ENCODE data around the gene HSD17B4. TPM values are rescaled to one million over a fixed set of nuclear protein-coding genes. Genes with fewer than 3 reads are reported as not detected.
"Not testable (repeated sequence)": the region's sequence is repeated elsewhere in the genome, so short reads cannot be mapped to it uniquely, and the experiment has no call there.

Gene HSD17B4, protein sequence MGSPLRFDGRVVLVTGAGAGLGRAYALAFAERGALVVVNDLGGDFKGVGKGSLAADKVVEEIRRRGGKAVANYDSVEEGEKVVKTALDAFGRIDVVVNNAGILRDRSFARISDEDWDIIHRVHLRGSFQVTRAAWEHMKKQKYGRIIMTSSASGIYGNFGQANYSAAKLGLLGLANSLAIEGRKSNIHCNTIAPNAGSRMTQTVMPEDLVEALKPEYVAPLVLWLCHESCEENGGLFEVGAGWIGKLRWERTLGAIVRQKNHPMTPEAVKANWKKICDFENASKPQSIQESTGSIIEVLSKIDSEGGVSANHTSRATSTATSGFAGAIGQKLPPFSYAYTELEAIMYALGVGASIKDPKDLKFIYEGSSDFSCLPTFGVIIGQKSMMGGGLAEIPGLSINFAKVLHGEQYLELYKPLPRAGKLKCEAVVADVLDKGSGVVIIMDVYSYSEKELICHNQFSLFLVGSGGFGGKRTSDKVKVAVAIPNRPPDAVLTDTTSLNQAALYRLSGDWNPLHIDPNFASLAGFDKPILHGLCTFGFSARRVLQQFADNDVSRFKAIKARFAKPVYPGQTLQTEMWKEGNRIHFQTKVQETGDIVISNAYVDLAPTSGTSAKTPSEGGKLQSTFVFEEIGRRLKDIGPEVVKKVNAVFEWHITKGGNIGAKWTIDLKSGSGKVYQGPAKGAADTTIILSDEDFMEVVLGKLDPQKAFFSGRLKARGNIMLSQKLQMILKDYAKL
- 203 TPM for total RNA-seq

- peak; percentile 87 for DNase-seq
These were observed at the start of gene HSD17B4 for GRCh38 chr5:119452373-119453039. TSS of gene HSD17B4 (plus strand) at chr5:119452497. CDS start at chr5:119452576, 79 bp downstream.

DNA sequence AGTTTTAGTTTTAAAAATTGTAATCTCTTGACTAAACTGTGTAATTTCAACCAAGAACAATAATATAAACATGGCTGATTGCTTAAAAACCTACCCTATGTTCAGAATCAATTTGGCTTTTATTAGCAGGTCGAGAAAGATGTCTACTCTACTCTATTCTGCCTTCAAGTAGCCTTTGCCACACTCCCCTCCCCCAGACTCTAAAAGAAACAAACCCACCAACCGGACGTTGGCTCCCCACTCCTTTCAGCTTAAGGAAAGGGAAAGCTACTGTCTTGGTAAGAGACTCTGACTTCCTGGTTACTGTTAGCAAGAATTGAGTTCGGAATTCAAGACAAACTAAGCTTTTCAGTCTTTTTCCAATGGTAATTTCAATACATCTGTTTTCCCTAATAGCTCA lies 49.7 kb upstream of the HSD17B4 start:
- DNase-seq: no peak

DNA sequence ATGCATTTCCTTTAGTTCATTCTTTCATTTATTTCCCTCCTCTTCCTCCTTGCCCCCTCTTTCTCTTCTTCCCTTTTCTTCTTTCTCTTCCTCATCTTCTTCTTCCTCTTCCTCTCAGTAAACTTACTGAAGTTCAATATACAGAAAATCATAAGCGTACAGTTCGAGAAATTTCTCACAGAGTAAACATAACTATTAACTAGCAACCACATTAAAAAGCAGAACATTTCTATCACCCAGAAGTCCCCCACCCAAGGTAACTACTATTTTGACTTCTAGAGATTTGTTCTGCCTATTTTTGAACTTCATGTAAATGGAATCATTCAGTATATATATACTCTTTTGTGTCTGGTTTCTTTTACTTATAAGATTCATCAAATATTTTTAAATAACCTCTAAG lies 48.3 kb upstream of the HSD17B4 start:
- DNase-seq: no peak

GRCh38 chr5:119405419-119405818 lies 46.9 kb upstream of the HSD17B4 start:
- no peak for DNase-seq

DNA sequence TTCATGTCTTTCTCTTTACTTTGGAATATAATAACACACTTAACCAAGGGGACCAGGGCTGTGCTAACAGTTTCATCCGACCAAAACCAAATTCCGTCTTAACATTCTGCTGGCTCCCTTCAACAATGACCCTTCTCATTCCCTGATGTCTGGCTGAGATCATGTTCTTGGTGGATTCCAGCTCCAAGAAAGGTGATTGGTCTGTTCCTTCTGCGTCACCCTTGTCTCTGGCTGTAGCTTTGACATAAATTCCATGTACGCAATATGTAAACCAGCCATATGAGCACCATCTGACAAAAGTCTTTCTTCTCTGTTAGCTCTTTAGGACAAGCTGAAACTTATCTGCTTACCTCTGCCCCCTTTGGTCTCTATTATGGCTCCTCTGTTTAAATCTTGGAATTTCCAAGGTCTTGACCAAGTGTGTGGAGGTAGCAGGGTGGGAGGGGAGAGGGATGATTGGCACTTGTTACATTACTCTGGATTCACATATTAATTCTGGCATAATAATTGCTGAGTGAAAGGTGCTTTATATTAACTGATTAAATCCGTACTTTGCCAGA lies 45.7 kb upstream of the HSD17B4 start:
- no peak for DNase-seq

DNA sequence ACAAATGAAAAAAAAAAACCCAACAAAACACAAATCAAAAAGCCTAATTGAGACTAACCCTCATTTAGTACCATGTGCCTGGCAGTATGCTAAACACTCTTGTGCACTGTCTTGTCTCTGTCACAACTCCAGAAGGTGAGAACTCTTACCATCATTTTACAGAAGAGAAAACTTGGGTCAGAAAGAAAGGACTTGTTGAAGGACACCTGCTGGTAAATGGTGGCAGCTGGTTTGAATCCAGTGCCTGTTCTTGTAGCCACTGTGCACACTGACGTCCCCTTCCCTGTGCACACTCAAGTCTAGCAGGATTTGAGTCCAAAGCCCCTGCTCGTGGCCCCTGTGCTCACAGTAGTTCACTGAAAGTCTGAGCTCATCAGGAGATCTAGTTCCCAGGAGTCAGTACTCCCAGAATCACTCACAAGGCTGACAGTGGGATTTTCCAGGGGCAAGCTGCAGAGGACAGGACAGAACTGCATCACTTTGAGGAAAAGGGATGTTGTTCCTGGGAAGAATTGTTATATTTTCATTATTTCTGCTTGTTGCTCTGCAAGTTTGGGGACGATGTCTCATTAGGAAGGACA lies 43.0 kb upstream of the HSD17B4 start:
- no peak for DNase-seq

- DNase-seq: no peak
These were observed 41.7 kb upstream of the HSD17B4 start for GRCh38 chr5:119410448-119411159.

GRCh38 chr5:119411361-119412278 lies 40.7 kb upstream of the HSD17B4 start:
- peak; percentile 35 for DNase-seq

- no peak for DNase-seq
These were observed 39.7 kb upstream of the HSD17B4 start for GRCh38 chr5:119412279-119413227.

DNA sequence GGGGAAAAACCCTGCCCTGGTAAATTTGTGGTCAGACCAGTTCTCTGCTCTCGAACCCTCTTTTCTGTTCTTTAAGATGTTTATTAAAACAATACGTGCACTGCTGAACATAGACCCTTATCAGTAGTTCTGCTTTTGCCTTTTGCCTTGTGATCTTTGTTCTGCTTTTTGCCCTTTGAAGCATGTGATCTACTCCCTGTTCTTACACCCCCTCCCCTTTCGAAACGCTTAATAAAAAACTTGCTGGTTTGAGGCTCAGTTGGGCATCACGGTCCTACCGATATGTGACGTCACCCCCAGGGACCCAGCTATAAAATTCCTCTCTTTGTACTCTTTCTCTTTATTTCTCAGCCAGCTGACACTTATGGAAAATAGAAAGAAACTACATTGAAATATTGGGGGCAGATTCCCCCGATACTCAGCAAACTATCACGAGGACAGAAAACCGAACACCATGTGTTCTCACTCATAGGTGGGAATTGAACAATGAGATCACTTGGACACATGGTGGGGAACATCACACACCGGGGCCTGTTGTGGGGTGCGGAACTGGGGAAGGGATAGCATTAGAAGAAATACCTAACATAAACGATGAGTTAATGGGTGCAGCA lies 38.1 kb upstream of the HSD17B4 start:
- DNase-seq: not testable (repeated sequence)

DNA sequence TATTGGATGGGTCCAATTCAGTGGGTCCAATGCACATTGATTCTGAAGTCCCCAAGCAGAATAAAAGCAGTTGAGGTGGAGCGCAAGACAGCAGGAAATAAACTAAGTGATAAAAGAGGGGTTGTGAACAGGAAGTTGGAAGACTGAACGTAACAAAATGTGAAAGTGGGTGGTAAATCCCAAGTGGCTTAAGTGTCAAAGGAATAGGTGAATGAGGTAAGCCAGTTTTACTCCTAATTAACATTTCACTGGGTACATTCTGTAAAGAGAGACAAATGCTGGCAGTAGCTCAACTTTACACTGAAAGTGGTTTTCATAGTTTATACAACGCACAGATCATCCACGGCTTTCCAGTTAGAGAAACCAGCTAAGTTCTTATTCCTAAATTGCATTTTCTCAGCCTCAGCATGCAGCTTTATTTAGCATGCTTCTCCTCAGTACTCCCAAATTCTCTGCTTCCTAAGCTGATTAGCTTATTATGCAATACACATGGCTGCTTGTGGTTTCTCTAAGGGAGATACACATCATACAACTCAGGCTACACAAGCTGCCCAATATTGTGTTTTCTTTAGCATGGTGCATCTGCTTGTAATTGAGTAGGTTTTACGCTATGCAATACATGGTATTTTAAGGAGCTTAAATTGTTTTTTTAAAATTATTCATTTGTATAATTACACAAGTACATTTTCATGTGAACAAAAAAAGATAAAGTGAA lies 34.2 kb upstream of the HSD17B4 start:
- DNase-seq: no peak

- DNase-seq: no peak
These were observed 33.6 kb upstream of the HSD17B4 start for GRCh38 chr5:119418606-119419100.

GRCh38 chr5:119420169-119420568 lies 32.1 kb upstream of the HSD17B4 start:
- DNase-seq: no peak

GRCh38 chr5:119426057-119426456 lies 26.2 kb upstream of the HSD17B4 start:
- DNase-seq: no peak

DNA sequence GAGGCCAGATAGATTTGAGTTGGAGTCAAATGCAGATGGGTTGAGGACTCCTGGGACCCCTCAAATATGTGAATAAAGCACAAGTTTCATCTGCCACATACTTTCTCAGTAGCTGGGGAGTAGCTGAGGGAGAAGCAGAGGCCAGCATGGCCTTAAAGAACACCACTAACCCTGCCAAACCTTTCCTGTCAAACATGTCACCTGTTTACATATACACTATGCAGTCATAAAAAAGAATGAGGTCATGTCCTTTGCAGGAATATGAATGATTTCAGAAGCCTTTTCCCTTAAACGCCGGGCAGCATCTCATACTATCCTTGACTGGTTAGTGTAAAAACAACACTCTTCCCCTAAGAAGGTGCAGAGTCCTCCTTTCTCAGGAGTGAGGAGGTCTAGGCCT lies 25.2 kb upstream of the HSD17B4 start:
- DNase-seq: no peak

- DNase-seq: not testable (repeated sequence)
These were observed 24.7 kb upstream of the HSD17B4 start for GRCh38 chr5:119427596-119427995.

- DNase-seq: not testable (repeated sequence)
These were observed 24.1 kb upstream of the HSD17B4 start for GRCh38 chr5:119428166-119428565.

DNA sequence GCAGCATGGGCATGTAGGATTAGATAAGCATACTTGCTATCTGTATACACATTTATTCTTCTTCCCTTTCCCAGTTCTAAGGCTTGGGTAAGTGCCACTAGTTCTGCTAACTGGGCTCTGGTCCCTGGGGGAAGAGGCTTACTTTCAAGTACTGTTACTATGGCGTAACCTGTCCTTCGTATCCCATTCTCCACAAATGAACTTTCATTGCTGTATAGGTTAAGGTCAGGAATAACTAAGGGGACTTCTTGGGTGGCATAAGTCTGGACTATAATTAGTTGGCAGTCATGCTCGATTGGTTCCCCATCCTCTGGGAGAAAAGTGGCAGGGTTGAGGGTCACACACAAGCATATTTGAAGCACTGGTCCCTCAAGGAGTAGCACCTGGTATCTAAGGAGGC lies 23.7 kb upstream of the HSD17B4 start:
- DNase-seq: not testable (repeated sequence)

All from occipital lobe (tissue), 2 donors.